NCI-H2107 treated with DMSO at 0.1 percent for 48 hours (cell line): ENCODE data around the gene LIN54.
A peak's percentile ranks its signal among the peaks of the same experiment; 100 is the strongest.
"Not testable (repeated sequence)": the region's sequence is repeated elsewhere in the genome, so short reads cannot be mapped to it uniquely, and the experiment has no call there.

ENCODE experiments used
- DNase-seq: peaks from one replicate; lab custom pipeline; 2025; ENCODE audit not compliant: unreplicated experiment; lab: John Stamatoyannopoulos, UW

Gene LIN54

DNA sequence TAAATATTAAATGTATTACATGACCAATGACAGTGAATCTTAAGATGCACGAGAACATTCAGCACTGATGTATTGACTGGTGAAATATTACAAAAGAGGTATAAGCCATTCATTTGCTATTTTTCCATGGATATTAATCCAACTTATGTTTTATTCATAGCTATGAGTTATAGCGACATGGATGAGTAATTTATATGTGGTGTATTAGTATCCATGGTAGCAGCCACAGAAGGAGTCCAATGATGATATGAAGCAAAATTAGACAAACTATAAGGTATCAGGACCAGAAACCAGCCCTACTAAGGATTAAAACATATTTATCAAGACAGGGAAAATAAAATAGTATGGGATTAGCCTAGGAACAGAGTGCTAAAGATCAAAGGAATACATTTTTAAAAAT lies 59.4 kb downstream of the LIN54 start:
- DNase-seq: no peak

DNA sequence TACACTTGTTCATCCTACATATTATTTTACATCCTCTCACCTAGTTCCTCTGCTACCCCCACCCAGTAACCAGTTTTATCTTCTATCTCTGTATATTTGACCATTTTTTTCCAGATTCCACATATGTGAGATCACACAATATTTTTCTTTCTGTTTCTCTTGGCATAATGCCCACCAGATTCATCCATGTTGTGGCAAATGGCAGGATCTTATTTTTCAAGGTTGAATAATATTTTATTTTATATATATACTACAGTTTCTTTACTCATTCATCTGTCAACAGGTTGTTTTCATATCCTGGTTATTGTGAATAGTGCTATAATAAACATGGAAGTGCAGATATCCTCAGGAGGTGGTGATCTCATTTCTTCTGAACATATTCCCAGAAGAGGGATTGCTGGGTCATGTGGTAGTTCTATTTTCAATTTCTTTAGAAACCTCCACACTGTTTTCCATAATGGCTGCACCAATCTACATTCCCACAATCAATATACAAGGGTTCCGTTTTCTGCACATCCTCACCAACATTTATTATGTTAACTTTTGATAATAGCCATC lies 61.9 kb downstream of the LIN54 start:
- no peak for DNase-seq

DNA sequence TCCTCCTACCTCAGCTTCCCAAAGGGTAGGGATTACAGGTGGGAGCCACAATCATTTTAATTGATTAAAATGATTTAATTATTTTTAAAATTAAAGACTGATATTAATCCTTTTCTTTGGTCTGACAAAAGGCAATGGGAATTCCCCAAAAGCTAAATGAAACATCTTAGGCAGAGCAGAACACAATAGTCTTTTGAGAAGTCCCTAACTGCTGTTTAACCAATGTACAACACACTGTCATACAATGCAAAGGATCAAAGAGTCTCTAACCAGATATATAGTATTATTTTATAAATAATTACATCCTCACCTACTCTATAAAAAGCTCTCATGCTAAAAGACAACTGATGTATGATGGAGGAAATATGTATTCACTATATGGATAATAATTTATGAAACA lies 63.1 kb downstream of the LIN54 start:
- no peak for DNase-seq

DNA sequence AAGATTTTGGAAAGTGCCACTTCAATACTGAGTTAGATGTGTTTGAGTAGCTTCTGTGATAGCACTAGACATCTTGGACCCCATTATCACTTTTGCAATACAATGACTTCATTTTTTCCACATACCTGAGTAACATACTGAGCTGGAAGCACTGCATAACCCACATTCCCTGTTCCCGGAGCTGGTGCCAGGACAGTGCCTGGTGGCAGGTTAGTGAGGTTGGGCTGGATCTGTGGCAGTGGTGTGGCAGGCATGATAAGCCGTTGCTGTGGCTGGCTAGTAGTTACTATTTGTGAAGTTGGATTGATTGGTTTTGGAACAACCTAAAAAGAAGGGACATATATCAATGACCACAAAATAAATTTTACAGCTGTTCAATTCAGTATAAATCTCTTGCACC lies 71.2 kb downstream of the LIN54 start:
- DNase-seq: no peak

DNA sequence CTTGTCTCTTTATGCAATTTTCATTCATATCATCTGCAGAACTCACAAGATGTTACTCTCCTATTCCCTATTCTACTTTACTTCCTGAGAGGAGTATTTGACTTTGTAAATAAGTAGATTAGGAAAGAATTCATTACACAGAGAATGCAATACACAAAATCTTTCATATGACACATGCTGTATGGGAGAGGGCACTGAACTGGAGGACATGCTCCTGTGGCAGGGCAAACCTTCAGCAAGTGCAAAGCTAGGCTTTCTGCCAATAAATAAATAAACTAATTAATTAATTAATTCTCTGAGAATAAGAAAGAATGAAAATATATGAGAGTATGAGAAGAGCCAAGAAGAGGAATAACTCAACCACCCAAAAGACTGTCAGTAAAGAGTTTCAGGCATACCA lies 76.2 kb downstream of the LIN54 start:
- no peak for DNase-seq

DNA sequence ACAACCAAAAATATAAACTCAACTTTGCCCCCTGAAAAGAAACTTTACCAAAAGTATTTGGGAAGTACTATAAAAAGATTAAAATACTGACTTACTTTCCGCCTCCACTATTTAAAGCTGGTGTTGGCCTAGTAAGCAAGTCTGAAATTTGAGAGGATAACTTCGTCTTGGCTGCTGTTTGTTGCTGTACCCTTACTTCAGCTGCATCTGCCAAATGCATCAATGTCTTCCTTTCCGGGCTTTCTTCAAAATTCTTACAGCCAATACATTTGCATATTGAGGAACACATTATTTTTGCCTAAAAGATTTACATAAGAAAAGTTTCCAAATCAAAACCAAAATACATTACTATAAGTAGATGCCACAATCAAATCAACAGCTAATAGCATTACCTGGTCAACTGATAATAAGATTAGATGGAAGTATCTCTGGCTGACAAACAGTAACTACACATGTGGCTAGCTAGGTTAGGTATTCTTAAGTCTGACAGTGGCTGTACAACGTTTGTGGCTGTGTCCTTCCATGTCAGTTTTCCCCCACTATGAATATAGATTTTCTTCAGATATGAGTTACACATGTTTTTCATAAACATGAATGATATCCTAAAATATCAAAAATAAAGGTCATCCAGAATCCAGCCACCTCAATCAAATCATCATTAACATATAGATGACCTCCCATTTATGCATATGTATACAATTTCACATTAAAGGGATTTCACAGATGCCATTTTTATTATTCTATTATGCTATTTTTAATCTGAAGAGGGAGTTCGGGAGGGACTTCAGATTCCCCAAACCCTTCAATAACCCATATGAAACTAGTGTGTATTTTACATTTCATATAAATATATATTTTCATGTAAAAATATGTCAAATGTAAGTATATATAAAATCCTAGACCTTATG lies 79.5 kb downstream of the LIN54 start:
- DNase-seq: no peak

DNA sequence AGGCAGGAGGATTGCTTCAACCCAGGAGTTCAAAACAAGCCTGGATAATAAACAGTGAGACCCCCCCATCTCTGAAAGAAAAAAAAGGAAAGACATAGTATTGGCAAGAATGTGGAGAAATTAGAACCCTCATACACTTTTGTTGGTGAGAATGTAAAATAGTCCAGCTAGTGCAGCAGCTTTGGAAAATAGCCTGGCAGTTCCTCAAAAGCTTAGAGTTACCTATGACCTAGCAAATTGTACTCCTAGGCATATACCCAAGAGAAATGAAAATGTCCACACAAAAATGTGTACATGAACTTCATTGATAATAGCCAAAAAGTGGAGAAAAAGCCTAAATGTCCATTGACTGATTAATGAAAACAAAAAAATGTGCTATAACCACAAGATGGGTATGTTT lies 88.8 kb downstream of the LIN54 start:
- no peak for DNase-seq

DNA sequence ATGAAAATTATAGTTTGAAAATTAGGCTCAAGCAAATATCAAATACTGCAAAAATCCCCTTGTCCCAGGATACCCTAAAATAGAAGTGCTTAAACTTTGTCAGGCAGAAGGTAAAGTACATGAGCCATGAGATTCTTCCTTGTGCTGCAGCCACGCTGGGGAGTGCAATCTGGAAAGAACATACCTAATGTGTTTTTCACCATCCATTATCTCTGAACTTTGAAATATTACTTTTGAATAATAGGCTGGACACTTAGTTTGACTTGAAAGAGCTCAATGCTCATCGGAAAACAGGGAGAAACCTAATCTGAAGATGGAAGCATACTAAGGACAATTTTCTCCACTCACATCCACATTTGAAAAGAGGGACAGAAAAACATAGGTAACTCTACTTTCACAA lies 91.2 kb downstream of the LIN54 start:
- no peak for DNase-seq

DNA sequence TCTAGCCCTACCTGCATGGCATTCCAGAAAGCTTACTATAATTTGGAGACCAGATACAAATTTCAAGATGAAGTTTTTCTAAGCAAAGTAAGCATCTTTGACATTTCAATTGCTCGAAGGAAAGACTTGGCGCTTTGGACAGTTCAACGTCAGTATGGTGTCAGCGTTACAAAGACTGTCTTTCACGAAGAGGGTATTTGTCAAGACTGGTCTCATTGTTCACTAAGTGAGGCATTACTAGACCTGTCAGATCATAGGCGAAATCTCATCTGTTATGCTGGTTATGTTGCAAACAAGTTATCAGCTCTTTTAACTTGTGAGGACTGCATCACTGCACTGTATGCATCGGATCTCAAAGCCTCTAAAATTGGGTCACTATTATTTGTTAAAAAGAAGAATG lies 92.5 kb downstream of the LIN54 start:
- no peak for DNase-seq

DNA sequence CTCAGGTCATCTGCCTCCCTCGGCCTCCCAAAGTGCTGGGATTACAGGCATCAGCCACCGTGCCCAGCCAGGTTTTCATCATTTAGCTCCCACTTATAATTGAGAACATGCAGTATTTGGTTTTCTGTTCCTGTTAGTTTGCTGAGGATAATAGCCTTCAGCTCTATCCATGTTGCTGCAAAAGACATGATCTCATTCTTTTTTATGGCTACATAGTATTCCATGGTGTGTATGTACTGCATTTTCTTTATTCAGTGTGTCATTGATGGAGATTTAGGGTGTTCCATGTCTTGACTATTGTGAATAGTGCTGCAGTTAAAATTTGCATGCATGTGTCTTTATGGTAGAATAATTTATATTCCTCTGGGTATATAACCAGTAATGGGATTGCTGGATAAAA lies 96.7 kb downstream of the LIN54 start:
- not testable (repeated sequence) for DNase-seq

DNA sequence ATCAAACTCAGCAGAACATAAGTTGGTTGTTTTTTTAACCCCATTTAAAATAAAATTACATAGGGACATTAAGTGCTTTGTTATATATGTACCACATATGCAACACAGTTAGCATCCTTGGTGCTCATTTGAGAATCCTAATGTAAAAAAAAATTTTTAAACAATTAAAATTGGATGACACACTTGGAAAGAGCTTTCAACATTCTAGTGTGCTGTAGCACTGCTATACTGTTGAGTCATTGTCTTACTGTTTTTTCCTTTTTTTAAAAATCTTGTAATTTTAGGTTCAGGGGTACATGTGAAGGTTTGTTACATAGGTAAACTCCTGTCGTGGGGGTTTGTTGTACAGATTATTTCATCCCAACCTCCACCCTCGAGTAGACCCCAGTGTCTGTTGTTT lies 97.3 kb downstream of the LIN54 start:
- no peak for DNase-seq

DNA sequence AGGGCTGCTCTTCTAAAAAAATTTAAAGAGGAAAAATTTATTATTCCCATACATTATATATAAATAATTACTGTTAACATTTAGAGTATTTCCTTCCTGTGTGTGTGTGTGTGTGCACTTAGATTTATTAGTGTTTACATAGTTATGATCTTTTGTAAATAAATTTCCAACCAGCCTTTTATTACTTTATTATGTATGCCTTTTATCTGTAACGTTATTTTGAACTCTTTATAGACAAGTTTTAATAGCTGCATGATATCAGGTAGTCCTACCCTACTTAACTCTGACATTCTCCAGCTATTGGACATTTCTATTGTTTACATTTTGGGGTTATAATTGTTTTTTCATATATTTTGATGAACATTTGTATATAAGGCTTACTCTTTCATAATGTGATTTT lies 101.3 kb downstream of the LIN54 start:
- no peak for DNase-seq

DNA sequence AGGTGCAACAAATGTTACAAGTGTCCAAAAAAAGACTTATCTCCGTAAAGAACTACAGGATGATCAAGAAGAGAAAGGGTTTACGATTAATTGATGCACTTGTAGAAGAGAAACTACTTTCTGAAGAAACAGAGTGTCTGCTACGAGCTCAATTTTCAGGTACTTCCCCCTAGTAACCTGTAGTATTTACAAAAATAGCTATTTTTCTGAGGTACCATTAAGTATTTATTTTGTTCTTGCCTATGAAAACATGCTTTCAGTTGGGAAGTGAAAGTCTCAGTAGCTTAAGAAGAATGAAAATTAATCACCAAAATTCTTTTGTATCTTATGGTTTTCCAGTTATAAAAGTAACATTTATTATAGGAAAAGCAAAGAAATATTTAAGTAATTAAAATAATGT lies 104.2 kb downstream of the LIN54 start:
- DNase-seq: no peak

DNA sequence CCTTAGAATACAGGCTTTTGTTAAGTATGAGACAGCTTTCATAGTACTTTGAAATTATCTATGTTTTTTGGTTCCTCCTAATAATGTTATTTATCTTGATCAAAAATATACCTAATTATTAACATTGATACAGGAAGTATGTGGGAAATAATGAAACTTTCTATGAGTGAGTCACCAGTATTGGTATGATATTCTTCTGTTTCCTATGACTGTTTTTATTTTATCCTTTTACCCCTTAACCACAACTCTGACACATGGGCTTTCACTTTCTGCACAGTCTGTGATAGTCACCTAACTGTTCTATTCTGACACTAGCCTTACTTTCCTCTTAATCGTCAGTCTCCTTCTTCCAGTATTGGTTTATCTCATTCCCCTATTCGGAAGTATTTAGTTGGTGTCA lies 105.4 kb downstream of the LIN54 start:
- no peak for DNase-seq

DNA sequence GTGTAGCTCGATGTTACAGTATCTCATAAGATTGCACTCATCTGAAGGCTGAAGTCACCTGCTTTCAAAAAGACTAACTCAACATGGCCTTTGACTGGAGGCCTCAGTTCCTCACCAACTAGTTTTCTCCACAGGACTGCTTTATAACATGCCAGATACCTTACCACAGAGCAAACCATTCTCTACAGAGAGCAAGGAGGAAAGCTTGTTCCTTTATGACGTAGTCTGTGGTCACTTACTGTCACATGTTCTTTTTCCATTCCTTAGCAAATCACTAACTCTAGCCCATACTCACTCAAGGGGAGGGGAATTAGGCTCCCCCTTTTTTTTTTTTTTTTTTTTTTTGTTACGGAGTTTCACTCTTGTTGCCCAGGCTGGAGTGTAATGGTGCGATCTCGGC lies 106.9 kb downstream of the LIN54 start:
- no peak for DNase-seq

DNA sequence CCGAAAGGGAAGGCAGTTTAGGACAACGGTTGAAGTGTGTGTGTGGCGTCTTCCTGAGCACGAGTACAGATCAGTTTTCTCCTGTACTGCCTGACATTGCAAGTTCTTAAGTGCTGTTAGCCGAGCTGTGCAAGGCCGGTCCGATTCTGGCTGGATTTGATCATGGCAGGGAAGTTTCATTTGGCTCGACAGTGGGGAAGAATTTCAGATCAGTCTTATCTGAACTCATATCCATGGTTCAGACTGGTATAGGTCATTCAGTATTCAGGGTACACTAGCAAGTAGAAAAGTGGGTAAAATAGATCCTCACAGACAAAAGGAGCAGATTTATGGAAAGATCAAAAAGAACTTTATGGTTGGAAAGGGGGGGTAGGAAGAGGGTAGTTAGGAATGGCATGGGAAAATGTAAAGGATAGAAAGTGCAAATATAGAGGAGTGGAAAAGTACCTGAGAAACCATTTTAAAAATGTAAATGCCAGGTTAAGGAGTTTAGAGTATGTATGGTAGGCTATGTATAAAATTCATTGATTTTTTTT lies 109.4 kb downstream of the LIN54 start:
- peak; percentile 74 for DNase-seq

DNA sequence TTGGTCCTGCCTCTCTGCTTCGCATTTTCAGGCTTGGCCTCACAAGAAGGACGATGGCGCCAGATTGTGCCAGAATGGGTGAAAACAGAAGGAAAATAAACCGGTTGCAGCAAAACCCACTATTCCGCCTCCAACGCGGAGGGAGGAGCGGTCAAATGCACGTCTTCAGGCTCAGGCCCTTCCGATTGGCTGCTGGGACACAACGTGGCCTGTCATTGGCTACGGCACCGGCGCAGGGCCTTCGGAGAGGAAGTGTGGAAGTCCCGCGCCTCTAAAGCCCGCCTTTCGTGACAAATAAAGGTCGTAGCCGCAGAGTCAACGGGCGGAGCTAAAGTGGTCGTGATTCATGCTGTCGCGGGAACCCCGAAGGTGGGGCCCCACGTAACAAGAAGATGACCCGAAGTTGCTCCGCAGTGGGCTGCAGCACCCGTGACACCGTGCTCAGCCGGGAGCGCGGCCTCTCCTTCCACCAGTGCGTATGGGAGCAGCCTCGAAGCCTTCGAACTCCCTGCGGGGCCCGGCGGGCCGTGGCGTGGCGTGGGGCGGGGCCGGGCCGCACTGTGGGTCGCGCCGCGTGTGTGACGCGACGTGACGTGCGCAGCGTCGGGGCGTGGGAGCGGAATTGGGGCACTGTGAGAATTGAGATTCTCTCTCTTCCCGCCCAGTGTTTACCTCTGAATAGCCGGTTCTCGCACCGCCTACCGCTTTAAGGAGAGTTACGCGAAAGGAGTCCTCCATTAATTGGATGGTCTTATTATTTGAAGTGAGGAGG lies 110.0 kb downstream of the LIN54 start, which contains the start of gene THAP9:
TSS of gene THAP9 (plus strand) at position 325 of the 772 bp plus-strand sequence. CDS start at position 393, 68 bp downstream.
- peak; percentile 92 for DNase-seq

DNA sequence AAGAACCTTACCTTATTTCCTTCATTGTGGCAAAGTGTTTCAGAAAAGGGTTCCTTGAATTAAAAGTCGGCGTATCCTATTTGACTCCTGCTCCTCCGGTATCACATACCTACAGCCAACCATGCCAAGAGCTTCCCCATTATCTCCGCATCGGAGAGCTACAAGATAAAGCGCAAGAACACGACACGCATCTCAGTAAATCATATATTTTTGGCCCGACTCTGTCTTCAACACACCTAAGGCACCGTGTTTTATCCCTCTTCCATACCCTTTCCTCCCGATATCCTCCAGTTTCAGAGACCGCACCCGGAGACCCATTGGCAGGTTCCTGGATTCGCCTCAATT lies 110.6 kb downstream of the LIN54 start:
- DNase-seq: peak; percentile 61

DNA sequence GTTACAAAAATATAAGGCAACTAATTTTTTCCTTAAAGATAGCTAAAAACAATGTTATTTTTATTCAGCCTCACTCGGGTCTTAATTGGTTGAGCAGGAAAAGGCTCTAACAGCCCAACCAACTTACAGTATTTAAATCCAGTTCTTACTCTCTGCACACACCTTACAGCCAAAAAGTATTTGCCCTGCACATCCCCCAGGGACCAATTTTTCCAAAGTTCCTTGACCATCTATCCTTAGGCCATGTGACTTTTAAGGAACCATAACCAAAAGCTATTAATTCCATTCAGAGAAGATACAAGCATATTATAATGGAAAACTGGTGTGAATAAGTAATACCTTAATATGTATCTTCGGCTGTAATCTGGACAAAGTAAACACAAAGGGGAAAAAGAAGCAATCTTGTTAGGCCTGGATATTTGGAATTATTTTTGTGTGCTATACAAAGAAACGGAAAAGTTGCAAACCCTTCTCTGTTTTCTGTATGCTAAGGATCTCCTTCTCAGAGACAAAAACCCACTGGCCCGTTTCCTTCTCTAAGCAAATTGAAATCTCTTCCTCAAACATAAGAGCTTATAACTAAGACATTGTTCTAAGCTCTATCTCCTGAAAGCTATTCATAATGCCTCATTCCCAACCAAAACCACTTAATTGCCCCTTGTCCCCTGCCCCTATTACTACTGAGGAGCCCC lies 111.1 kb downstream of the LIN54 start:
- no peak for DNase-seq

DNA sequence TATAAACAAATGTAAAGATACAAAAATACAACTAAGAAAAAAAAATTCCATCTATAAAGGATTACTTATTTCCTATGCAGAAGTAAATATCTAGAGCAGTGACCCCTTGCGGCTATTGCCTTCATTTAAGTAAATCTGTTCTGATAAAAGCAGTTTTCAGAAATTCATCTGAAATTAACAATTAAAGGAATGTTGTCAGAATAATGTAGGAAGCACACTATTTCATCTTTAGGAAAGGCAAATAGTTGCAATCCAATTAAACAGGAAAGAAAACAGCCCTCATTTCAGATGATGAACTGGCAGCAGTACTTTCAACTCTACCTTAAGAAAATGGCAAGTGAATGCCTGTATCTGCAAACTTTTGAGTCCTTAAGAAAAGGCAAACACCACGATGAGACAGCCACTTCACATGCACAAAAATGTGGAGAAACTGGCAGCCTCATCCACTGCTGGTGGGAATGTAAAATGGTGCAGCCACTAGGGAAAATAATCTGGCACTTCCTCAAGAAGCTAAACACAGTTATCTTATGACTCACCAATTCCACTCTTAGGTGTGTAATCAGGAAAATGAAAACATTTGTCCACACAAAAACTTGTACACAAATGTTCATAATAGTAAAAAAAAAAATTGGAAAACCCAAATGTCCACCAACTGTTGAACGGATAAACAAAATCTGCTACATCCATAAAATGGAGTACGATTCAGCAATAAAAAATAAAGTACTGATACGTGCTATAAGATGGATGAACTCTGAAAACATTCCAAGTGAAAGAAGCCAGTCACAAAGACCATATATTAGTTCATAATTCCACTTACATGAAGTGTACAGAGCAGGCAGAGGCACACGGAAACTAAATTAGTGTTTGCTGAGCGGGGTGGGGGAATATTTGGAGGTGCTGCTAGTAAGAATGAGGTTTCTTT lies 112.0 kb downstream of the LIN54 start:
- DNase-seq: no peak
